ENCODE results near the gene CPNE7.

DNA sequence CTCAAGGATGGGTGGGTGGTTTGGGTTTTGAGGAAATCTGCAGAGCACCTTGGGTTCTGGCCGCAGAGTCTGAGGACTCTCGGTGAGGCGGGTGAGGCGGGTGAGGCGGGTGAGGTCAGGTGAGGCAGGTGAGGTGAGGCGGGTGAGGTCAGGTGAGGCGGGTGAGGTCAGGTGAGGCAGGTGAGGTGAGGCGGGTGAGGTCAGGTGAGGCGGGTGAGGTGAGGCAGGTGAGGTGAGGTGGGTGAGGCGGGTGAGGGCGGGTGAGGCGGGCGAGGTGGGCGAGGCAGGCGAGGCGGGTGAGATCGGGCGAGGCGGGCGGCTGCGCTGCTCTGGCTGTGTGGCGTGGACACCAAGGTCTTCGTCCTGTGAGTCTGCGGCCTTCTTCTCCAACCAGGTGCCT lies 39.2 kb upstream of the CPNE7 start:
- TF ChIP-seq, protein P1, sequence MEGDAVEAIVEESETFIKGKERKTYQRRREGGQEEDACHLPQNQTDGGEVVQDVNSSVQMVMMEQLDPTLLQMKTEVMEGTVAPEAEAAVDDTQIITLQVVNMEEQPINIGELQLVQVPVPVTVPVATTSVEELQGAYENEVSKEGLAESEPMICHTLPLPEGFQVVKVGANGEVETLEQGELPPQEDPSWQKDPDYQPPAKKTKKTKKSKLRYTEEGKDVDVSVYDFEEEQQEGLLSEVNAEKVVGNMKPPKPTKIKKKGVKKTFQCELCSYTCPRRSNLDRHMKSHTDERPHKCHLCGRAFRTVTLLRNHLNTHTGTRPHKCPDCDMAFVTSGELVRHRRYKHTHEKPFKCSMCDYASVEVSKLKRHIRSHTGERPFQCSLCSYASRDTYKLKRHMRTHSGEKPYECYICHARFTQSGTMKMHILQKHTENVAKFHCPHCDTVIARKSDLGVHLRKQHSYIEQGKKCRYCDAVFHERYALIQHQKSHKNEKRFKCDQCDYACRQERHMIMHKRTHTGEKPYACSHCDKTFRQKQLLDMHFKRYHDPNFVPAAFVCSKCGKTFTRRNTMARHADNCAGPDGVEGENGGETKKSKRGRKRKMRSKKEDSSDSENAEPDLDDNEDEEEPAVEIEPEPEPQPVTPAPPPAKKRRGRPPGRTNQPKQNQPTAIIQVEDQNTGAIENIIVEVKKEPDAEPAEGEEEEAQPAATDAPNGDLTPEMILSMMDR (IDR thresholded peaks at IDR 0.05) = no peak
- no peak for TF ChIP-seq POLR2A (IDR thresholded peaks at IDR 0.05)
- TF ChIP-seq EP300 (IDR thresholded peaks at IDR 0.05) = no peak
